Measurements from ENCODE around the gene ATP6V0C. TPM values are rescaled to one million over a fixed set of nuclear protein-coding genes. Genes with fewer than 3 reads are reported as not detected.

Gene ATP6V0C
- total and polyA plus RNA-seq, 2 of the 8 experiments (the other 6 are each of a cell fraction or from before 2014, with no cell fraction given), result 125 to 176 TPM

GRCh38 chr16:2477327-2477726 lies 36.4 kb upstream of the ATP6V0C start (continued):
- TF ChIP-seq CHD7 (IDR thresholded peaks at IDR 0.05; ENCODE audit: insufficient replicate concordance, low read length), result no peak
- no peak for TF ChIP-seq CBX5 (IDR thresholded peaks at IDR 0.05; ENCODE audit: low read depth, low read length)
- no peak for TF ChIP-seq SRF (IDR thresholded peaks at IDR 0.05; ENCODE audit: low read depth, low read length)
- no peak for TF ChIP-seq ATF3 (IDR thresholded peaks at IDR 0.05; ENCODE audit: insufficient read depth, low read depth, low read length)

Measured in H1 (cell line).